ENCODE data around the gene CCDC146.
"Not testable (repeated sequence)": the region's sequence is repeated elsewhere in the genome, so short reads cannot be mapped to it uniquely, and the experiment has no call there.

GRCh38 chr7:77157034-77157433 is 34.6 kb downstream of the CCDC146 start:
- not testable (repeated sequence) for TF ChIP-seq CTCF (IDR thresholded peaks at IDR 0.05; ENCODE audit: borderline replicate concordance, extremely low read depth, low read length, poor library complexity, severe bottlenecking); EZH2 (IDR thresholded peaks at IDR 0.05; ENCODE audit: borderline replicate concordance, low read depth, low read length, severe bottlenecking)
